H1 (cell line): ENCODE measurements around the gene BORCS6. TPM values are rescaled to one million over a fixed set of nuclear protein-coding genes. Genes with fewer than 3 reads are reported as not detected.
A peak's percentile ranks its signal among the peaks of the same experiment; 100 is the strongest.

Experiments
- CBX5 ChIP-seq: fragments of 300-800, 300-1000 bp; sonication (generic); IDR thresholded peaks from 2 replicates; pipeline ENCODE4 v1.7.1; 2016; ENCODE audit warnings: antibody characterized with exemption, low read length, low read depth
- CTCF ChIP-seq, 3 experiments: IDR thresholded peaks; 1 replicate in 2 of 3; 2 replicates in 1 of 3; pipeline versions ENCODE4 v1.5.1 to v1.6.1; 2011; ENCODE audit warnings: low read length in 3 of 3, mild to moderate bottlenecking in 3 of 3, inconsistent platforms in 2 of 3, low read depth in 1 of 3, moderate library complexity in 1 of 3; ENCODE audit not compliant: insufficient read depth in 1 of 3; ENCODE audit errors: control extremely low read depth in 1 of 3
- EZH2 ChIP-seq: fragments of 200-600 bp; sonication (generic); IDR thresholded peaks from 2 replicates; pipeline ENCODE4 v1.7.1; 2012; ENCODE audit warnings: low read depth, mild to moderate bottlenecking, moderate library complexity, low read length, inconsistent platforms; ENCODE audit not compliant: severe bottlenecking
- GTF2F1 ChIP-seq: IDR thresholded peaks from 2 replicates; pipeline ENCODE4 v1.6.1; 2012; ENCODE audit warnings: low read depth, low read length, improper control_type of control experiment, borderline replicate concordance
- RXRA ChIP-seq: IDR thresholded peaks from 2 replicates; pipeline ENCODE4 v1.6.1; 2011; ENCODE audit warnings: low read depth, mild to moderate bottlenecking, low read length, moderate library complexity; ENCODE audit not compliant: insufficient read depth
- TBP ChIP-seq: IDR thresholded peaks from 2 replicates; pipeline ENCODE4 v1.6.1; 2011; ENCODE audit warnings: low read depth, low read length, improper control_type of control experiment
- polyA plus RNA-seq, 7 experiments: library from polyadenylated mRNA; depleted of rRNA in 3 of 7; stranded (reverse) in 5 of 7; unstranded in 2 of 7; fragments of >200 nt in 5 of 7; fragments of 200-250 nt in 2 of 7; gene quantifications; 1 replicate in 5 of 7; 2 replicates in 1 of 7; 4 replicates in 1 of 7; pipeline versions ENCODE4 v1.2.1 to v1.2.3, GENCODE V29; 2011 to 2013; ENCODE audit warnings: missing spikeins in 2 of 7, mixed read lengths in 2 of 7
- total RNA-seq: library from RNA; stranded (reverse); fragmentation: NEBNext Ultra II Directional; extraction: Animal tissue kit (Norgen Biotek cat#: 25700); gene quantifications from 2 replicates; pipeline ENCODE4 v1.2.1, GENCODE V29; 2021

Gene BORCS6
- total and polyA plus RNA-seq, 2 of the 8 experiments (the other 6 are each of a cell fraction or from before 2014, with no cell fraction given): 3.3 to 3.6 TPM

DNA sequence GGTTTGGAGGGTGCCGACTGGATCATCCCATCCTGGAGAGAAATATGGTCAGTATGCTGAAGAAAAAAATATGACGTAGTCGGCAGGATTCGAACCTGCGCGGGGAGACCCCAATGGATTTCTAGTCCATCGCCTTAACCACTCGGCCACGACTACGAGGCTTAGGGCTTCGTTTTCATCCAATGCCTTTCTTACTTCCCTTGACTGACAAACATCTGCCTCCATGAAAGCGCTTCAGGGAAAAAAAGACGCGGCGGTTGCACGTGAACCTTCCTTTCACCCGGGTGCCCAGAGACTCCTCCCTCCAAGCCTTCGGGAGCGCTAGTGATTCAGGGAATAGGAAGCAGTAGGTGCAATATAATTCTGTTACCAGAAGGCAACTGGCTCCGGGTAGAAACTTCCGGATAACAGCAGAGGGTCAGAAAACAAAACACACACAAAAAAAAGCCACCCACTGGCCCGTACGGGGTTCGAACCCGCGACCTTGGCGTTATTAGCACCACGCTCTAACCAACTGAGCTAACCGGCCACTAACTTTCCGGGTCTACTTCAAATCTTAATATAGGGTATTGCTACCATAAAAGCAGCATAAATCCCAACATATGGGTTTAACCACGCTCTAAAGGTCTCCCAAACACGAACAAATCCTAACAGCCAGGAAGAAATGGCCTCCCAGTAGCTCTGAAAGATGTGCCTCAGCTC, 36.7 kb upstream of the BORCS6 start (continued):
- TF ChIP-seq CTCF (IDR thresholded peaks at IDR 0.05; ENCODE audit: control extremely low read depth in 1 of 3, insufficient read depth in 1 of 3, low read depth in 1 of 3, low read length in 3 of 3): no peak
- TF ChIP-seq CBX5: no peak
- TF ChIP-seq TBP: peak; percentile 97
- TF ChIP-seq EZH2: no peak
- TF ChIP-seq RXRA: no peak
- TF ChIP-seq GTF2F1: no peak
